Measurements from ENCODE around the gene OLFML2B. TPM values are rescaled to one million over a fixed set of nuclear protein-coding genes. Genes with fewer than 3 reads are reported as not detected.

OLFML2B gene
- total RNA-seq, 4 donors from 2014 or later = 12.5 to 27.2 (median 16.8) TPM

- no peak for TF ChIP-seq CTCF (IDR thresholded peaks at IDR 0.05)
- no peak for ATAC-seq (ENCODE audit: low FRiP score)
- no peak for DNase-seq (ENCODE audit: low spot score)
Measured at GRCh38 chr1:161941726-161942436, 81.8 kb downstream of the OLFML2B start.

DNA sequence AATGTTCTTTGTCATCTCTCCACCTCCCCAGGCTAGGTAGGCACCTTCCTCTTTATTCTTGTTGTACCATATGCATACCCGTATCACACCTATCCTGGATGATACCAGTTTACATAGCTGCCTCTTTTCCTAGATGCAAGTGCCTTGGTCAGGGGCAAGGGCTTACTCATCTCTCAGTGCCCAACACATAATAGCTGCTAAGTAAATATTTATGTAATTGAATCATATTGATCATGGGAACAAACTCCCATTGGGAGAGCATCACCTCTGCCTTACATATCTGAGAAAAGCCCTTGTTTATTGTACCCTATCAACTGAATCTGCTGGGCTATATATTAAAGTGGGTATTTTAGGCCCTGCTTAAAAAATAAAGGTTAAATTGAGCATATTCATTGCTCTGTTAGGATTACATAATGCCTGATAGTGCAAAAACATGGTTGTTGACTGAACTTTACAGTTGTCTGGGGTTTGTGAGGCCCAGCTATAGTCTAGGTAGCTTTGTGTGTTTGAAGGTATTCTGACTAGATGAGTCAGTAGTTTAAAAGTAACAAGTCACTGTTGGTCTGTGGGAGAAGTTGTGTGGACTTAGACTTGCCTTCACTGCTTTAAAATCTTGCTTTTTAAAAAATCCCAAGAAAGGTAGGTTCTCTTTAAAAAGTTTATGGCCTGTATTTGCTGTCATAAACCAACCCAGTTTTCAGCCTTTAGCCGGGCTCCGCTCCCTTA lies 82.6 kb downstream of the OLFML2B start:
- DNase-seq (ENCODE audit: low spot score) = no peak
- TF ChIP-seq CTCF (IDR thresholded peaks at IDR 0.05) = no peak
- ATAC-seq (ENCODE audit: low FRiP score) = no peak

GRCh38 chr1:161936786-161937185 lies 86.9 kb downstream of the OLFML2B start:
- TF ChIP-seq CTCF (IDR thresholded peaks at IDR 0.05) = no peak
- ATAC-seq (ENCODE audit: low FRiP score) (no peak), DNase-seq (ENCODE audit: low spot score) (no peak)

DNA sequence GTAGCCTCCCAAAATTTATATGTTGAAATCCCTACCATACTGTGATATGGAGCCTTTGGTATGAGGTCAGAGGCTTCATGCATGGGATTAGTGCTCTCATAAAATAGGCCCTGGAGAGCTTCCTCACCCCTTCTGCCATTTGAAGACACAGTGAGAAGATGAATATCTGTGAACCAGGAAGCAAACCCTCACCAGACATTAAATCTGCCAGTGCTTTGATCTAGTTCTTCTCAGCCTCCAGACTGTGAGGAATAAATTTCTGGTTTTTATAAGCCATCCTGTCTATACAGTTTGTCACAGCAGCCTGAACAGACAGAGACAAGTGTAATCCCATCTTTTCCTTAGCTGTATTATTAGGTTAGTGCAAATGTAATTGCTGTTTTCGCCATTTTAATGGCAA lies 88.4 kb downstream of the OLFML2B start:
- ATAC-seq (ENCODE audit: low FRiP score) (no peak), DNase-seq (ENCODE audit: low spot score) (no peak)
- no peak for TF ChIP-seq CTCF (IDR thresholded peaks at IDR 0.05)

- TF ChIP-seq CTCF (IDR thresholded peaks at IDR 0.05) = no peak
- ATAC-seq (ENCODE audit: low FRiP score) = no peak
- DNase-seq (ENCODE audit: low spot score) = no peak
Measured at GRCh38 chr1:161933592-161934588, 89.8 kb downstream of the OLFML2B start.

Other genes with a start within 250 kb of the OLFML2B start
- 1 to 10 TPM; 1.9 to 5.4 (median 3.1) TPM for gene NOS1AP, start 45.8 kb upstream of the OLFML2B start, total RNA-seq

All from omental fat pad (tissue), 4 donors.